GM04504 (cell line): ENCODE measurements around the gene CRACDL.

Experiments
- DNase-seq: peaks from one replicate; pipeline ENCODE4 v3.0.0-alpha.2; 2012; ENCODE audit warnings: low read depth

The CRACDL gene

DNA sequence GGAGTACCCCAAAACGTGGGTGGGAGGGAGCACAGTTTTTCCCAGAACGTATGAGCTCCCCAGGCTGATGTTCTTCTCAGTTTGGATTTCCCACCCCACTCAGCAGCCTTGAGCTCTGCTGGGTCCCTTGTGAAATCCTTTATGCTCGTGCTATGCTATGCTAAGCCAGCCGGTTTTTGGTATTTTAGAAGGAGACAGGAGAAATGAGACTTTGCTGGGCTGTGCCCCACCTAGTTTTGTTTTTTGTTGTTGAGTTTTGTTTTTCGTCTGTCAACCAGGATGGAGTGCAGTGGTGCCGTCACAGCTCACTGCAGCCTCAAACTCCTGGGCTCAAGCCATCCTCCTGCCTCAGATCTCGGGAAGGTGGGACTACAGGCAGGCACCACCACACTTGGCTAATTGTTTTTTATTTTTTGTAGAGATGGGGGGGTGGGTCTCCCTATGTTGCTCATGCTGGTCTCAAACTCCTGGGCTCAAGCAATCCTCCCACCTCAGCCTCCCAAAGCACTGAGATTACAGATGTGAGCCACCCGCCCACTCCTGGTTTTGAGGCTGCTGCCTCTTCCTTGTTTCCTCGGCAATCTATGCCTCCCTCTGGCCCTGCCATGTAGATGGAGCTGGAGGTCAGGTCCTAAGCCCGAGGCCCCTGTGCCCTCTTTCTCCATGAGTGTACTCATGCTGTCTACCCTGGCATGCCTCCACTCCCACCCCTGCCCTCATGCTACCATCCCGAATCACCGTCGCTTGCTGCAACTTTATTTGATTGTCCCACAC lies 187.5 kb downstream of the CRACDL start:
- no peak for DNase-seq

DNA sequence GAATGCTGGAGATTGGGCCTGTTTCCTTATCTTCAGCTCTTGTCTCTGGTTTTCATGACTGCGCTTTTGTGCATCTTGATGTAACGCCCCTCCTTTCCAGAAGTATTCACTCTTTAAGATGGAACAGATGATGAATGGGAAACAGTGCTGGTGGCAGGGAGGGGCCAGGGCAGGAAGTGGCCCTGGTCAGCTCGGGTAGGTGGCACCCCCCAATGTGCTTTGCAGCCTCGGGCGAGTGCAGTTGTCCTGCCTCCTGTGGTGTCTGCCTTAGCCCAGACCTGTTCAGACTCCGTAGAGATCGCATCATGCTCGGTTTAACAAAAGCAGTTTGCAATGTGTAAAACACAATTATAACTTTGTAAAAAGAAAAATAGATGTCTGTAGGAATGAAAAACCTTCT lies 188.1 kb downstream of the CRACDL start:
- no peak for DNase-seq

DNA sequence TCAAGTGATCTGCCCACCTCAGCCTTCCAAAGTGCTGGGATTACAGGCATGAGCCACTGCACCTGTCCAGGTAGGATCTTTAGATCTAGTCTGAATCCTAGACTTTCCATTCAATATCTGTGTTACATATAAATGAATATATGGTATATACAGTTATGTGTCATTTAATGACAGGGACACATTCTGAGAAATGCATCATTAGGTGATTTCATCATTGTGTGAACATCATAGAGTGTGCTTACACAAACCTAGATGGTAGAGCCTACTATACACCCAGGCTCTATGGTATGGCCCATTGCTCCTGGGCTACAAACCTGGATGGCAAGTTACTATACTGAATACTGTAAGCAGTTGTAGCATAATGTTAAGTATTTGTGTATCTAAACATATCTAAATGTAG lies 189.6 kb downstream of the CRACDL start:
- DNase-seq = no peak

DNA sequence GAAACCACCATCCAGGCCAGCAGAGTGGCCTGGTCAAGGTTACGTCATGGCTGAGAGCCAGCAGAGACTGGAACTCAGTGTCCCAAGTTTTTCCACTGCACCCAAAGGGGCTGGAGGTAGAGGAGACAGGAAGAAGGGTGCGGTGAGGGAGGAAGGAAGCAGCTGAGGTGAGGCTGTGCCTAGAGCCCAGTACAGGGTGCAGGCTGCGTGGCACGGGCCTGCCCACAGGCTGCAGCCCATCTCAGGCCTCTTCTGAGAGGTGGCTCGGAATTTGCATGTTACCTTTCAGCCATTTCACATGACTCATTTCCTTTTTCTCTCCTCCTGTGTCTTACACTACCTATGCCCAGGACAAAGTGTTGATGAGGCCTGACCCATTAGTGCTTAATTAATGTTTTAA lies 191.4 kb downstream of the CRACDL start:
- no peak for DNase-seq
